Mesenchymal stem cell (in vitro differentiated cells and primary cell): Measurements from ENCODE around the gene ADAM10.

ENCODE experiments used
- DNase-seq: peaks from one replicate; pipeline ENCODE4 v3.0.0-alpha.2; 2013
- H2AFZ ChIP-seq: one replicate; pipeline ENCODE4 v1.6.1; 2013; ENCODE audit warnings: low read depth, mild to moderate bottlenecking, control low read depth, inconsistent platforms, low read length, moderate library complexity
- H2AK5ac ChIP-seq: 2 replicates; pipeline ENCODE4 v1.6.1; 2013; ENCODE audit warnings: low read length, moderate library complexity, mild to moderate bottlenecking, inconsistent platforms; ENCODE audit not compliant: severe bottlenecking
- H2BK120ac ChIP-seq: one replicate; pipeline ENCODE4 v1.6.1; 2013; ENCODE audit warnings: low read depth, mild to moderate bottlenecking, inconsistent platforms, low read length, moderate library complexity
- H2BK12ac ChIP-seq, 2 experiments: one replicate each; pipeline ENCODE4 v1.6.1; 2013; ENCODE audit warnings: inconsistent platforms in 2 of 2, low read length in 2 of 2, mild to moderate bottlenecking in 2 of 2, moderate library complexity in 2 of 2, control low read depth in 1 of 2
- H2BK15ac ChIP-seq: one replicate; pipeline ENCODE4 v1.6.1; 2013; ENCODE audit warnings: mild to moderate bottlenecking, low read depth, inconsistent platforms; ENCODE audit not compliant: poor library complexity, severe bottlenecking
- H2BK5ac ChIP-seq: 2 replicates; pipeline ENCODE4 v1.6.1; 2013; ENCODE audit warnings: low read depth, mild to moderate bottlenecking, low read length, control low read depth, inconsistent platforms; ENCODE audit not compliant: poor library complexity, severe bottlenecking
- H3K14ac ChIP-seq, 2 experiments: one replicate each; pipeline ENCODE4 v1.6.1; 2013; ENCODE audit warnings: inconsistent platforms in 2 of 2, low read length in 2 of 2, control low read depth in 1 of 2, mild to moderate bottlenecking in 1 of 2, moderate library complexity in 1 of 2
- H3K18ac ChIP-seq, 2 experiments: one replicate each; pipeline ENCODE4 v1.6.1; 2013; ENCODE audit warnings: inconsistent platforms in 2 of 2, low read length in 2 of 2, control low read depth in 1 of 2, low read depth in 1 of 2, mild to moderate bottlenecking in 1 of 2
- H3K23ac ChIP-seq, 2 experiments: one replicate each; pipeline ENCODE4 v1.6.1; 2013; ENCODE audit warnings: inconsistent platforms in 2 of 2, low read length in 2 of 2, mild to moderate bottlenecking in 2 of 2, moderate library complexity in 2 of 2, control low read depth in 1 of 2
- H3K27ac ChIP-seq: 2 replicates; pipeline ENCODE4 v1.5.1; 2013; ENCODE audit warnings: mild to moderate bottlenecking, moderate library complexity, low read length, control low read depth, inconsistent platforms; ENCODE audit not compliant: poor library complexity, severe bottlenecking
- H3K27me3 ChIP-seq, 2 experiments: 2 replicates each; pipeline versions ENCODE4 v1.6.1 to v1.7.0; 2013; ENCODE audit warnings: low read length in 2 of 2, mild to moderate bottlenecking in 2 of 2, moderate library complexity in 2 of 2, control low read depth in 1 of 2, inconsistent platforms in 1 of 2; ENCODE audit not compliant: control insufficient read depth in 1 of 2, insufficient read depth in 1 of 2
- H3K36me3 ChIP-seq, 2 experiments: 2 replicates each; pipeline versions ENCODE4 v1.6.1 to v1.7.0; 2013; ENCODE audit warnings: low read length in 2 of 2, control low read depth in 1 of 2, inconsistent platforms in 1 of 2, low read depth in 1 of 2, mild to moderate bottlenecking in 1 of 2; ENCODE audit not compliant: insufficient read depth in 2 of 2, control insufficient read depth in 1 of 2
- H3K4ac ChIP-seq, 2 experiments: one replicate each; pipeline ENCODE4 v1.6.1; 2013; ENCODE audit warnings: inconsistent platforms in 2 of 2, low read length in 2 of 2, mild to moderate bottlenecking in 2 of 2, moderate library complexity in 2 of 2, control low read depth in 1 of 2, low read depth in 1 of 2
- H3K4me1 ChIP-seq: 2 replicates; pipeline ENCODE4 v1.6.1; 2013; ENCODE audit warnings: low read depth, low read length, control low read depth; ENCODE audit not compliant: control insufficient read depth, insufficient read depth
- H3K4me2 ChIP-seq: 2 replicates; pipeline ENCODE4 v1.6.1; 2013; ENCODE audit warnings: low read length, mild to moderate bottlenecking, inconsistent platforms; ENCODE audit not compliant: poor library complexity, severe bottlenecking
- H3K4me3 ChIP-seq, 2 experiments: 2 replicates each; pipeline versions ENCODE4 v1.5.1 to v1.7.0; 2013; ENCODE audit warnings: low read length in 2 of 2, mild to moderate bottlenecking in 2 of 2, control low read depth in 1 of 2, low read depth in 1 of 2; ENCODE audit not compliant: insufficient read depth in 1 of 2
- H3K79me1 ChIP-seq: replicated peaks from 2 replicates; pipeline ENCODE4 v1.6.1; 2013; ENCODE audit warnings: mild to moderate bottlenecking, control low read depth, low read length, inconsistent platforms; ENCODE audit not compliant: poor library complexity, severe bottlenecking
- H3K9ac ChIP-seq: 2 replicates; pipeline ENCODE4 v1.7.0; 2013; ENCODE audit warnings: mild to moderate bottlenecking, low read length, moderate library complexity
- H3K9me3 ChIP-seq: 2 replicates; pipeline ENCODE4 v1.7.0; 2013; ENCODE audit warnings: mild to moderate bottlenecking, low read length; ENCODE audit not compliant: control insufficient read depth
- H4K8ac ChIP-seq: one replicate; pipeline ENCODE4 v1.6.1; 2013; ENCODE audit warnings: inconsistent platforms, mild to moderate bottlenecking, low read length, moderate library complexity
- H4K91ac ChIP-seq: one replicate; pipeline ENCODE4 v1.6.1; 2013; ENCODE audit warnings: mild to moderate bottlenecking, low read length, inconsistent platforms
- WGBS: methylation state at CpG from one replicate; pipeline ENCODE4 v1.1.7; 2013; ENCODE audit warnings: mixed read lengths; 5-methylcytosine and 5-hydroxymethylcytosine counted together

The ADAM10 gene

GRCh38 chr15:58762731-58763130 is 13.2 kb upstream of the ADAM10 start:
- no peak overlapping the region for H3K18ac ChIP-seq
- H3K4me1 ChIP-seq = no peaks in the 10 kb centered on the region

GRCh38 chr15:58762285-58762684 is 12.8 kb upstream of the ADAM10 start:
- no peak overlapping the region for H2BK5ac ChIP-seq
- peaks cover 15% of the 10 kb centered on the region for H3K9me3 ChIP-seq
- H3K23ac ChIP-seq = no peak overlapping the region
- H3K4me1 ChIP-seq = no peaks in the 10 kb centered on the region
- no peak overlapping the region for H2BK15ac ChIP-seq
- H3K36me3 ChIP-seq = no peaks in the 10 kb centered on the region
- no peak overlapping the region for H3K27ac ChIP-seq
- no peak overlapping the region for H2BK12ac ChIP-seq
- DNase-seq = no peak
- H4K8ac ChIP-seq = no peak overlapping the region
- no peak overlapping the region for H2AK5ac ChIP-seq
- no peak overlapping the region for H3K4me3 ChIP-seq
- H3K4ac ChIP-seq = no peak overlapping the region
- no peak overlapping the region for H2AFZ ChIP-seq
- H4K91ac ChIP-seq = no peak overlapping the region
- H2BK120ac ChIP-seq = no peak overlapping the region
- H3K9ac ChIP-seq = no peak overlapping the region
- no peak overlapping the region for H3K14ac ChIP-seq
- H3K27me3 ChIP-seq = no peaks in the 10 kb centered on the region
- no peaks in the 10 kb centered on the region for H3K79me1 ChIP-seq
- no peak overlapping the region for H3K4me2 ChIP-seq
- no peak overlapping the region for H3K18ac ChIP-seq

More at GRCh38 chr15:58762731-58763130, 13.2 kb upstream of the ADAM10 start:
- no peak overlapping the region for H2BK5ac ChIP-seq
- H2BK15ac ChIP-seq = no peak overlapping the region
- no peak overlapping the region for H4K91ac ChIP-seq
- no peak overlapping the region for H2AFZ ChIP-seq
- H3K9ac ChIP-seq = no peak overlapping the region
- H3K27me3 ChIP-seq = no peaks in the 10 kb centered on the region
- no peak overlapping the region for H3K4me2 ChIP-seq
- H3K27ac ChIP-seq = no peak overlapping the region
- H3K36me3 ChIP-seq = no peaks in the 10 kb centered on the region
- no peak overlapping the region for H2AK5ac ChIP-seq
- no peak overlapping the region for H3K4me3 ChIP-seq
- no CpG with 5 or more reads among the region's 1 CpG for WGBS
- H4K8ac ChIP-seq = no peak overlapping the region
- H3K9me3 ChIP-seq = peaks cover 15% of the 10 kb centered on the region
- H3K4ac ChIP-seq = no peak overlapping the region
- DNase-seq = no peak
- no peaks in the 10 kb centered on the region for H3K79me1 ChIP-seq
- H3K14ac ChIP-seq = no peak overlapping the region
- H2BK120ac ChIP-seq = no peak overlapping the region
- no peak overlapping the region for H3K23ac ChIP-seq
- H2BK12ac ChIP-seq = no peak overlapping the region

GRCh38 chr15:58761010-58761388 is 11.5 kb upstream of the ADAM10 start:
- Histone ChIP-seq H3K4ac (no peak overlapping the region), H3K23ac (no peak overlapping the region), H3K27ac (no peak overlapping the region), H3K4me1 (no peaks in the 10 kb centered on the region), H2BK5ac (no peak overlapping the region), H3K9me3 (peaks cover 15% of the 10 kb centered on the region), H3K14ac (no peak overlapping the region), H3K4me2 (no peak overlapping the region), H3K36me3 (no peaks in the 10 kb centered on the region), H2AK5ac (no peak overlapping the region), H3K18ac (no peak overlapping the region), H4K8ac (no peak overlapping the region), H3K9ac (no peak overlapping the region), H2BK120ac (no peak overlapping the region), H3K79me1 (no peaks in the 10 kb centered on the region), H2AFZ (no peak overlapping the region), H4K91ac (no peak overlapping the region), H2BK15ac (no peak overlapping the region), H2BK12ac (no peak overlapping the region), H3K27me3 (no peaks in the 10 kb centered on the region), H3K4me3 (no peak overlapping the region)
- 100% methylated on average over 1 of the region's 1 CpG for WGBS
- DNase-seq = no peak

GRCh38 chr15:58760385-58761009 is 11.0 kb upstream of the ADAM10 start:
- no peak overlapping the region for H3K4me2 ChIP-seq
- no peaks in the 10 kb centered on the region for H3K27me3 ChIP-seq
- no peak overlapping the region for H3K23ac ChIP-seq
- WGBS = 94% methylated on average over 5 of the region's 7 CpGs
- H4K91ac ChIP-seq = no peak overlapping the region
- H3K79me1 ChIP-seq = no peaks in the 10 kb centered on the region
- peaks cover 10% of the 10 kb centered on the region for H3K9me3 ChIP-seq
- DNase-seq = no peak
- no peak overlapping the region for H3K18ac ChIP-seq
- H3K4me1 ChIP-seq = no peaks in the 10 kb centered on the region
- no peak overlapping the region for H3K14ac ChIP-seq
- no peak overlapping the region for H3K27ac ChIP-seq
- H2BK12ac ChIP-seq = no peak overlapping the region
- no peak overlapping the region for H2BK120ac ChIP-seq
- no peak overlapping the region for H4K8ac ChIP-seq
- H3K4me3 ChIP-seq = no peak overlapping the region
- H3K9ac ChIP-seq = no peak overlapping the region
- no peak overlapping the region for H3K4ac ChIP-seq
- no peak overlapping the region for H2AK5ac ChIP-seq
- no peak overlapping the region for H2BK15ac ChIP-seq
- no peaks in the 10 kb centered on the region for H3K36me3 ChIP-seq
- no peak overlapping the region for H2BK5ac ChIP-seq
- no peak overlapping the region for H2AFZ ChIP-seq
